Activated T-helper 2 cell treated with anti-CD3 and anti-CD28 coated beads, Interferon-gamma antibody, Interleukin-2, Interleukin-4, amounts not matched to agents 10 μg/mL and 5 μg/mL and 100 μg/mL, durations not matched to agents 14 hours and 24 hours and 36 hours (primary cell): Measurements from ENCODE around the gene ACBD5. TPM values are rescaled to one million over a fixed set of nuclear protein-coding genes. Genes with fewer than 3 reads are reported as not detected.

Experiments
- DNase-seq: peaks from one replicate; pipeline ENCODE4 v3.0.0; 2021; ENCODE audit warnings: low spot score
- H3K27ac Mint-ChIP-seq: one replicate; pipeline ENCODE4 v1.8.0; 2021; ENCODE audit warnings: mixed read lengths
- H3K27me3 Mint-ChIP-seq: one replicate; pipeline ENCODE4 v1.8.0; 2021; ENCODE audit warnings: low read depth, mixed read lengths
- H3K36me3 Mint-ChIP-seq: one replicate; pipeline ENCODE4 v1.8.0; 2021; ENCODE audit warnings: low read depth, mixed read lengths
- H3K4me1 Mint-ChIP-seq: one replicate; pipeline ENCODE4 v1.8.0; 2021; ENCODE audit warnings: low read depth, mixed read lengths
- H3K4me3 Mint-ChIP-seq: one replicate; pipeline ENCODE4 v1.8.0; 2021; ENCODE audit warnings: low read depth, mild to moderate bottlenecking, moderate library complexity, mixed read lengths
- H3K9me3 Mint-ChIP-seq: one replicate; pipeline ENCODE4 v1.8.0; 2021; ENCODE audit warnings: mixed read lengths
- intact Hi-C: fragments of 100-400 bp; cut with micrococcal nuclease; formaldehyde crosslinking; loops from one replicate; pipeline ENCODE4 v1.15.1; 2023
- total RNA-seq: library from RNA; stranded (reverse); gene quantifications from 2 replicates; pipeline ENCODE4 v1.2.3, GENCODE V29; 2022

The ACBD5 gene
- total RNA-seq, 1 donor from 2014 or later: 21.5 TPM

GRCh38 chr10:27230022-27230421 is 10.6 kb downstream of the ACBD5 start:
- no peak overlapping the region for H3K4me3 Mint-ChIP-seq
- DNase-seq: no peak
- H3K27me3 Mint-ChIP-seq: no peaks in the 10 kb centered on the region
- intact Hi-C loops: no loop called here
- H3K9me3 Mint-ChIP-seq: no peaks in the 10 kb centered on the region
- peaks cover 29% of the 10 kb centered on the region for H3K36me3 Mint-ChIP-seq
- H3K4me1 Mint-ChIP-seq: peaks cover 9% of the 10 kb centered on the region
- H3K27ac Mint-ChIP-seq: no peak overlapping the region

GRCh38 chr10:27225642-27226257 is 14.8 kb downstream of the ACBD5 start:
- Mint-ChIP-seq H3K36me3 (peaks cover 24% of the 10 kb centered on the region), H3K4me3 (no peak overlapping the region), H3K27ac (peak overlapping the region; percentile 1), H3K9me3 (no peaks in the 10 kb centered on the region), H3K27me3 (no peaks in the 10 kb centered on the region), H3K4me1 (peaks cover 8% of the 10 kb centered on the region)
- intact Hi-C loops: no loop called here
- no peak for DNase-seq

GRCh38 chr10:27225011-27225590 is 15.5 kb downstream of the ACBD5 start:
- no peak overlapping the region for H3K27ac Mint-ChIP-seq

GRCh38 chr10:27223964-27224363 is 16.6 kb downstream of the ACBD5 start:
- H3K27me3 Mint-ChIP-seq: no peaks in the 10 kb centered on the region
- intact Hi-C loops: loop anchor here (1.0 kb wide), 1 partner anchor 136 kb away; no protein-coding TSS in a partner anchor
- no peak for DNase-seq
- H3K4me3 Mint-ChIP-seq: no peak overlapping the region
- no peak overlapping the region for H3K27ac Mint-ChIP-seq
- peaks cover 27% of the 10 kb centered on the region for H3K36me3 Mint-ChIP-seq
- peaks cover 8% of the 10 kb centered on the region for H3K4me1 Mint-ChIP-seq
- no peaks in the 10 kb centered on the region for H3K9me3 Mint-ChIP-seq

More at GRCh38 chr10:27225011-27225590, 15.5 kb downstream of the ACBD5 start:
- Mint-ChIP-seq H3K4me1 (peaks cover 8% of the 10 kb centered on the region), H3K36me3 (peaks cover 20% of the 10 kb centered on the region), H3K9me3 (no peaks in the 10 kb centered on the region), H3K4me3 (no peak overlapping the region), H3K27me3 (no peaks in the 10 kb centered on the region)
- DNase-seq: no peak
- intact Hi-C loops: no loop called here

GRCh38 chr10:27207350-27207749 is 33.2 kb downstream of the ACBD5 start:
- H3K4me1 Mint-ChIP-seq: no peaks in the 10 kb centered on the region
- intact Hi-C loops: no loop called here
- no peak overlapping the region for H3K27ac Mint-ChIP-seq
- no peaks in the 10 kb centered on the region for H3K27me3 Mint-ChIP-seq
- no peak overlapping the region for H3K4me3 Mint-ChIP-seq
- no peaks in the 10 kb centered on the region for H3K9me3 Mint-ChIP-seq
- DNase-seq: no peak
- H3K36me3 Mint-ChIP-seq: peaks cover 52% of the 10 kb centered on the region

GRCh38 chr10:27203806-27204205 is 36.8 kb downstream of the ACBD5 start:
- H3K27me3 Mint-ChIP-seq: no peaks in the 10 kb centered on the region
- H3K4me3 Mint-ChIP-seq: no peak overlapping the region
- peaks cover 40% of the 10 kb centered on the region for H3K36me3 Mint-ChIP-seq
- intact Hi-C loops: no loop called here
- H3K9me3 Mint-ChIP-seq: no peaks in the 10 kb centered on the region
- DNase-seq: no peak
- H3K4me1 Mint-ChIP-seq: no peaks in the 10 kb centered on the region
- no peak overlapping the region for H3K27ac Mint-ChIP-seq

GRCh38 chr10:27197980-27198620 is 42.5 kb downstream of the ACBD5 start:
- H3K36me3 Mint-ChIP-seq: peaks cover 22% of the 10 kb centered on the region
- H3K4me3 Mint-ChIP-seq: no peak overlapping the region
- no peak overlapping the region for H3K27ac Mint-ChIP-seq
- no peak for DNase-seq
- H3K4me1 Mint-ChIP-seq: no peaks in the 10 kb centered on the region
- intact Hi-C loops: no loop called here
- no peaks in the 10 kb centered on the region for H3K27me3 Mint-ChIP-seq
- no peaks in the 10 kb centered on the region for H3K9me3 Mint-ChIP-seq

- H3K4me1 Mint-ChIP-seq: no peaks in the 10 kb centered on the region
- intact Hi-C loops: no loop called here
- no peak for DNase-seq
- no peaks in the 10 kb centered on the region for H3K27me3 Mint-ChIP-seq
- no peaks in the 10 kb centered on the region for H3K9me3 Mint-ChIP-seq
- no peak overlapping the region for H3K4me3 Mint-ChIP-seq
- H3K27ac Mint-ChIP-seq: no peak overlapping the region
- H3K36me3 Mint-ChIP-seq: peaks cover 5% of the 10 kb centered on the region
Observed at GRCh38 chr10:27192284-27192683, 48.3 kb downstream of the ACBD5 start.

- H3K4me3 Mint-ChIP-seq: no peak overlapping the region
- no peaks in the 10 kb centered on the region for H3K4me1 Mint-ChIP-seq
- H3K27me3 Mint-ChIP-seq: no peaks in the 10 kb centered on the region
- peaks cover 17% of the 10 kb centered on the region for H3K36me3 Mint-ChIP-seq
- intact Hi-C loops: no loop called here
- H3K9me3 Mint-ChIP-seq: no peaks in the 10 kb centered on the region
- DNase-seq: no peak
- H3K27ac Mint-ChIP-seq: no peak overlapping the region
Observed at GRCh38 chr10:27190508-27190907, 50.1 kb downstream of the ACBD5 start.

- H3K4me1 Mint-ChIP-seq: no peaks in the 10 kb centered on the region
- H3K4me3 Mint-ChIP-seq: no peak overlapping the region
- no peaks in the 10 kb centered on the region for H3K27me3 Mint-ChIP-seq
- H3K27ac Mint-ChIP-seq: no peak overlapping the region
- intact Hi-C loops: no loop called here
- H3K9me3 Mint-ChIP-seq: no peaks in the 10 kb centered on the region
- DNase-seq: no peak
- peaks cover 31% of the 10 kb centered on the region for H3K36me3 Mint-ChIP-seq
Observed at GRCh38 chr10:27188897-27189296, 51.7 kb downstream of the ACBD5 start.

GRCh38 chr10:27188259-27188658 is 52.3 kb downstream of the ACBD5 start:
- H3K36me3 Mint-ChIP-seq: peaks cover 34% of the 10 kb centered on the region
- no peak for DNase-seq
- H3K4me3 Mint-ChIP-seq: no peak overlapping the region
- H3K4me1 Mint-ChIP-seq: no peaks in the 10 kb centered on the region
- no peaks in the 10 kb centered on the region for H3K27me3 Mint-ChIP-seq
- H3K9me3 Mint-ChIP-seq: no peaks in the 10 kb centered on the region
- H3K27ac Mint-ChIP-seq: no peak overlapping the region
- intact Hi-C loops: no loop called here

GRCh38 chr10:27169849-27170248 is 70.7 kb downstream of the ACBD5 start:
- Mint-ChIP-seq H3K9me3 (no peaks in the 10 kb centered on the region), H3K4me1 (peaks cover 9% of the 10 kb centered on the region), H3K27me3 (no peaks in the 10 kb centered on the region), H3K4me3 (no peak overlapping the region), H3K36me3 (peaks cover 58% of the 10 kb centered on the region), H3K27ac (no peak overlapping the region)
- DNase-seq: no peak
- intact Hi-C loops: no loop called here

GRCh38 chr10:27158421-27158820 is 82.2 kb downstream of the ACBD5 start:
- no peak for DNase-seq
- peak overlapping the region; percentile 70 for H3K4me3 Mint-ChIP-seq
- intact Hi-C loops: loop anchor here (5.0 to 10.0 kb wide), 5 partner anchors 129 to 674 kb away; partner anchors contain the start of gene RAB18
- H3K27ac Mint-ChIP-seq: peak overlapping the region; percentile 57
- H3K36me3 Mint-ChIP-seq: peaks cover 65% of the 10 kb centered on the region
- peaks cover 17% of the 10 kb centered on the region for H3K4me1 Mint-ChIP-seq
- H3K27me3 Mint-ChIP-seq: no peaks in the 10 kb centered on the region
- H3K9me3 Mint-ChIP-seq: no peaks in the 10 kb centered on the region
